HG03520 (cell line): ENCODE measurements around the gene BRCA1.

Source experiments
- ATAC-seq: cut with Tn5 transposase; IDR thresholded peaks from one replicate; pipeline ENCODE4 v1.9.1; 2021; ENCODE audit warnings: mild to moderate bottlenecking, moderate library complexity; ENCODE audit not compliant: unreplicated experiment

BRCA1 gene

GRCh38 chr17:43025766-43026537 lies 99.2 kb downstream of the BRCA1 start:
- no peak for ATAC-seq

- ATAC-seq = no peak
Observed at GRCh38 chr17:43025290-43025657, 99.9 kb downstream of the BRCA1 start.

GRCh38 chr17:43024407-43025289 lies 100.5 kb downstream of the BRCA1 start, which contains the start of gene RND2:
Gene RND2 (plus strand): TSS chr17:43025231. CDS start chr17:43025348, 117 bp downstream.
- ATAC-seq = no peak

GRCh38 chr17:43021741-43022512 lies 103.2 kb downstream of the BRCA1 start, which contains the start of gene VAT1:
Gene VAT1 (minus strand): TSS chr17:43022385. CDS start chr17:43022322, 63 bp downstream.
- ATAC-seq = no peak

DNA sequence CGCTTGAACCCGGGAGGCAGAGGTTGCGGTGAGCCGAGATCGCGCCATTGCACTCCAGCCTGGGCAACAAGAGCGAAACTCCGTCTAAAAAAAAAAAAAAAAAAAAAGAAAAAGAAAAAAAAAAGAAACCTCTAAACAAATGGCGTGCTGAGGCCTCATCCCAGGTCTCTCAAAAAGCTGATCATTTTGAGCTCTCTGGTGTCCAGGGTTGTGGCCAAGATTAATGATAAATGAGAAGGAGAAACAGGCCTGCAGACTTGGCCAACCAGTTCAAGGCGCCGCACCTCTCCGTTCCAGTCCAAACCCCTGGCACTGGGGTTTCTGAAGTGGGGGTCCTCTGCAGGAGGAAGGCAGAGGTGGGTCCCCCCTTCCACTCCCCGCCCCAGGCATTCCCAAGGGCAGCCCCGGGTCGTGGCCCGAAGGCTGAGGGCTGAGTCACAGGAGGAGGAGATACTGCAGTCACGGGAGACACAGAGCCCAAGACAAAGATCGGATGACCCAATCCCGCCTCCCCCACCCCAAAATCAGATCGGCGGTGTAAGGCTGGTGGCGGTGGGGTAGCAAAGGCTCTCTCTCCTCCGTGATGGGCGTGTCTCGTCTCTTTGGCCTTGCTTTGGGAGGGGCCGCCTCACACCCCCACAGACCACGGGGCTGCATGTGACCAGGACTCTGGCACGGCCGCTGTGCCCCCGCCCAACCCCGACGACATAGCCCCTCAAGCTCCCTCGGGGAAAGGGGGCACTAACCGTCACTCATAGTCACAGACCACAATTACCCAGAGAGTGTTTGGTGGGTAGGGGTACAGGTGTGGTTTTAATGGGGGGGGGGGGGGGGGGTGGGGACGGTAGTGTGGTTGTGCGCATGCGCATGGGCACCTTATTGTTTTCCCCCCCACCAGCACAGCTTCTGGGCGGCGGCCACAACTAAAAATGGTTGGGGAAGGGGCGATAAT lies 104.1 kb downstream of the BRCA1 start:
- ATAC-seq = no peak

- no peak for ATAC-seq
Observed at GRCh38 chr17:43020030-43020621, 105.0 kb downstream of the BRCA1 start.

DNA sequence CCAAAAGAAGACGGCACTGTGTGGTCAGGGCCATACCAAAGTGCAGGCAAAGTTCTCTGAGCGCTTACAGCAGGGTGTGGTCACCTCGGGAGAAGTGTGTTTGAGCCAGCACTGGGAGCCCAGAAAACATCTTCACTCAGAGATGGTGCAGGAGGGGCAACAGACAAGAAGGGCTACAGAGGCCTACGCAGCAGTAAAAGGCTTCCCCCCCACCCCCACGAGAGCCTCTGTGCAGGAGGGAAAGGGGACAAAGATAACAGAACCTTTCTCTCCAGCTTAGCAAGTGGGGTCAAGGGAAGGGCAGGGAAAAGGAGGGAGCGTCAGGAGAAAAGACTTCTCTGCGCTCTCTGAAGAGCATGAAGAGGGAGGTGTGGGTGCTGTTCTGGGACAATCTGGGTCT lies 105.7 kb downstream of the BRCA1 start:
- no peak for ATAC-seq

DNA sequence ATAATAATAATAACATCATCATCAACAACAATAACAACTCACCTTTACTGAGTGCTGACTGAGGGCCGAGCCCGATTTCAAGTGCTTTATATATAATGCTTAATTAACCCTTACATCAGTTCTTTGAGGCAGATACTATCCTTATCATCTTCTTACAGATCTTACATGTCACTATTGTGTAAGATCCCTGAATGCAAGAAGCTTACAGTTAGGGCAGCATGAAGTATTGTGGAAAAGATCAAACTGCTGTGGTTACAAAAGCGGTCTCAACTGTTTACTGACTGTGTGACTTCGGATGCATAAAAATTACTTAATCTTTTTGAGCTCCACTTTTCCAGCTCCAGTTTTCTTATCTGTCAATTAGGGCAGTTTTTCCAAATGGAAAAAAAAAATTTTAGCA lies 106.2 kb downstream of the BRCA1 start:
- ATAC-seq = no peak

GRCh38 chr17:43018008-43018853 lies 106.9 kb downstream of the BRCA1 start:
- no peak for ATAC-seq

- ATAC-seq = no peak
Observed at GRCh38 chr17:43016216-43016615, 108.9 kb downstream of the BRCA1 start.

DNA sequence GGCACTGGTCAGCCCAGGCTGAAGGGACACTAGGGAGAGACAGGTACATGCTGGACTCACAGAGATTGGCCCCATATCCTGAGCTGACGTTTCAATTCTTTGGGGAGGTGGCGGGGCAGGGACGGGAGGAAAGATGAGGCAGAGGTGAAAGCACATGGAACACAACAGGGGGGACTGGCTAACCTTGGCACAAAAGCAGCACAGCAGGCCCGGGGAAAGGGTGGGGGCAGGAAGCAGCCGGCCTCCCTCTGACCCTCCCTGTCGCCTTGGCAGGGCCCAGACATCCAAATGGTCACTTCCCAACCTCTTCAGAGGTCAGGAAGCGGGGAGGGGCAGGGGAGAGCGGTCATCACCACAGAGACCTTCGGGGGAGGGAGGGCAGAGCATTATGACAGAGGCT lies 109.6 kb downstream of the BRCA1 start:
- ATAC-seq = no peak

- no peak for ATAC-seq
Observed at GRCh38 chr17:43014649-43015542, 110.3 kb downstream of the BRCA1 start.

GRCh38 chr17:43014020-43014648 lies 111.0 kb downstream of the BRCA1 start:
- ATAC-seq = no peak

DNA sequence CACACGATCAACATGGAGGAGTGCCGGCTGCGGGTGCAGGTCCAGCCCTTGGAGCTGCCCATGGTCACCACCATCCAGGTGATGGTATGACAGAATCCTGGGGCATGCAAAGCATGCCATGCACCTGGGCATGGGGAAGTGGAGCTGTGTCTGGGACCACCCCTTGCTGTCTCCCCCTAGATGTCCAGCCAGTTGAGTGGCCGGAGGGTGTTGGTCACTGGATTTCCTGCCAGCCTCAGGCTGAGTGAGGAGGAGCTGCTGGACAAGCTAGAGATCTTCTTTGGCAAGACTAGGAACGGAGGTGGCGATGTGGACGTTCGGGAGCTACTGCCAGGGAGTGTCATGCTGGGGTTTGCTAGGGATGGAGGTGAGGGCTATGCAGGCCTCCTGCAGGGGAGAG lies 111.9 kb downstream of the BRCA1 start:
- no peak for ATAC-seq

GRCh38 chr17:43011728-43012472 lies 113.3 kb downstream of the BRCA1 start:
- no peak for ATAC-seq

- no peak for ATAC-seq
Observed at GRCh38 chr17:43010667-43011308, 114.4 kb downstream of the BRCA1 start.
